Motor neuron (in vitro differentiated cells): Measurements from ENCODE around the gene ENOX2. TPM values are rescaled to one million over a fixed set of nuclear protein-coding genes. Genes with fewer than 3 reads are reported as not detected.
"Not testable (repeated sequence)": the region's sequence is repeated elsewhere in the genome, so short reads cannot be mapped to it uniquely, and the experiment has no call there.

ENCODE experiments used
- ATAC-seq, 8 experiments: fragments of 200-7000 bp; cut with Tn5 transposase; replicated peaks in 6 of 8; 2 replicates each; pipeline ENCODE4 v1.8.0; 2021; ENCODE audit warnings: mild to moderate bottlenecking in 8 of 8, moderate library complexity in 8 of 8
- H3K27ac ChIP-seq, 2 donors: fragments of 250-450 bp; sonication (Bioruptor Pico); 2 replicates each; pipeline ENCODE4 v1.9.0; 2021; ENCODE audit warnings: antibody characterized with exemption in 2 of 2, mild to moderate bottlenecking in 2 of 2, moderate library complexity in 1 of 2
- H3K4me1 ChIP-seq, 2 donors: fragments of 250-450 bp; sonication (Bioruptor Pico); replicated peaks in 1 of 2; 2 replicates each; pipeline ENCODE4 v1.6.1; 2021; ENCODE audit warnings: antibody characterized with exemption in 2 of 2, mild to moderate bottlenecking in 2 of 2, moderate library complexity in 1 of 2
- H3K4me3 ChIP-seq, 5 donors: fragments of 250-450 bp; sonication (Bioruptor Pico); 2 replicates each; pipeline ENCODE4 v1.9.0; 2021; ENCODE audit warnings: antibody characterized with exemption in 5 of 5, mild to moderate bottlenecking in 5 of 5, moderate library complexity in 4 of 5
- WGBS, 10 experiments: fragments of 450-650 bp; shearing (Covaris generic); methylation state at CpG; one replicate each; pipeline ENCODE4 v1.0.0; 2022; 5-methylcytosine and 5-hydroxymethylcytosine counted together
- in situ Hi-C, 9 experiments: fragments of 400-800 bp; cut with MboI; loops; one replicate each; pipeline ENCODE4 v1.15.0; 2021; ENCODE audit warnings: low sequenced_read_pairs in 9 of 9, low pct_unique_long_range_greater_than_20kb in 2 of 9; ENCODE audit not compliant: unreplicated experiment in 9 of 9
- total RNA-seq, 8 experiments: library from RNA; unstranded; fragments of 300-600 nt; gene quantifications; 2 replicates each; pipeline versions ENCODE4 v1.2.3 to v1.2.4, GENCODE V29; 2022

Gene ENOX2
- total RNA-seq, 8 experiments from 2014 or later = 7.9 to 34.8 (median 12.7) TPM

DNA sequence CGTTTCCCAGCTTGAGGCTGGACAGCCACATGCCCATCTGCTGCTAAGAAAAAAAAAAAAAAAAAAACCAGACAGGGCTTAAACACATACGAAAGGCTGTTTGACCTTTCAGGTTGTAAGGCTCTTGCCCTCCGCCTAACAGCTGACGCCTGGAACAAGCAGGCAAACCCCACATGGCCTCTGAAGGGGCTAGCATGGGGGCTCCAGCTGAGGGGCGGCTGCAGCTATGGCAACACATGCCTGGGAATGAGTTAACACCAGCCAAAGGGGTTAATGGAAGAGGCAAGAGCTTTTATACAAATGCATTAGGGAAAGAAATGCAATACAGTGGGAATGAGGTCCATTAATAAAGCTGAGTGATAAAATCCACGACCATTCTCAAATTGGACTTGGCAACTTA, 183.6 kb downstream of the ENOX2 start:
- peaks cover 25 to 68% of the 10 kb centered on the region in 2 donors for H3K4me1 ChIP-seq
- peak overlapping the region in 1 of 2 donors; percentile 29 for H3K27ac ChIP-seq
- WGBS, 10 experiments = 11 to 80% (median 33%) methylated on average over 1 to 5 of the region's 6 CpGs; no CpG with 5 or more reads in 5 of the 10 experiments
- in situ Hi-C loops = no loop called here
- H3K4me3 ChIP-seq = no peak overlapping the region
- peak in 5 of 8 experiments; percentile 16 to 51 (median 29) for ATAC-seq

DNA sequence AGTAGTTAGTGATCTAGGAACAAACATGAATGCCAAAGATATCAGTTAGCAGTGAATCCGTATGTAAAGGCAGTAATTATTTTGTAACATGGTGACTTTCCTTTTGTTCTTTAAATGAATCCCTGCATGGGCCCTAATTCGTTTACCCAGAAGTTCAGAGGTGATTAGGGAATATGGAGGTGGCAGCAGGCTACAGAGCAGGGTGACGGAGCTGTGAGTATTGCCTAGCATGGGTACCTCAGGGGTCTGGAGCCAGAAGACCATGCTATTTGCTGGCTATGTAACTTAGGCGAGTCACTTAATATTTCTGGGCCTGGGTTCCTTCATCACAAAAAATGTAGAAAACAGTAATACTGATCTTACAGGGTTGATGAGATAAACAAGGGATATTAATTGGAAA, 184.9 kb downstream of the ENOX2 start:
- Histone ChIP-seq H3K27ac (no peak overlapping the region), H3K4me3 (no peak overlapping the region), H3K4me1 (peaks cover 25 to 68% of the 10 kb centered on the region in 2 donors)
- in situ Hi-C loops = no loop called here
- 17 to 100% (median 24%) methylated on average over 1 to 4 of the region's 4 CpGs; no CpG with 5 or more reads in 7 of the 10 experiments for WGBS, 10 experiments
- no peak for ATAC-seq

- ATAC-seq = peak in 4 of 8 experiments; percentile 19 to 64 (median 32)
- H3K4me1 ChIP-seq = peaks cover 25 to 57% of the 10 kb centered on the region in 2 donors
These were observed 186.1 kb downstream of the ENOX2 start for GRCh38 chrX:130716781-130717413.

DNA sequence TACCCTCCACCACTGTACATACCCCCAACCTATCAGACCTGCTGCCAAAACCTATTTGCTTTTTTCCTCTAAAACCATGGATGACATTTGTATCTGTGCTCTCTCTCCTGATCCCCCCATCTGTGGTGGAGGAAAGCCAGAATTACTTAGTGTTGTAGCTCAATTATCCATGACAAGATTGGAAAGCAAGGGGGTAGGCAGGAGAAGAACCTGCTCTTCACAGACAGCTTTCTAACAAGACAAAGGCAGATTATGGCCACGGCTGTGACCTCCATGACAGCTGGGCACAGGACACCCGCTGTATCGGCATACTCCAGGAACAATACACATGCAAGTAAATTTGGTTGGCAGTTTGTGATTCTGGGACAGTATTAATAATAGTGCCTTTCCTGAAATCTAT, 186.7 kb downstream of the ENOX2 start:
- Histone ChIP-seq H3K4me3 (no peak overlapping the region), H3K4me1 (peaks cover 25 to 55% of the 10 kb centered on the region in 2 donors), H3K27ac (peak overlapping the region in 1 of 2 donors; percentile 19)
- 27 to 85% methylated on average over 2 to 3 of the region's 3 CpGs; no CpG with 5 or more reads in 8 of the 10 experiments for WGBS, 10 experiments
- in situ Hi-C loops = no loop called here
- no peak for ATAC-seq

More at GRCh38 chrX:130716781-130717413, 186.1 kb downstream of the ENOX2 start:
- peak overlapping the region in 1 of 2 donors; percentile 33 for H3K27ac ChIP-seq
- no peak overlapping the region for H3K4me3 ChIP-seq
- 0 to 60% (median 52%) methylated on average over 1 to 2 of the region's 2 CpGs; no CpG with 5 or more reads in 6 of the 10 experiments for WGBS, 10 experiments
- in situ Hi-C loops = no loop called here

DNA sequence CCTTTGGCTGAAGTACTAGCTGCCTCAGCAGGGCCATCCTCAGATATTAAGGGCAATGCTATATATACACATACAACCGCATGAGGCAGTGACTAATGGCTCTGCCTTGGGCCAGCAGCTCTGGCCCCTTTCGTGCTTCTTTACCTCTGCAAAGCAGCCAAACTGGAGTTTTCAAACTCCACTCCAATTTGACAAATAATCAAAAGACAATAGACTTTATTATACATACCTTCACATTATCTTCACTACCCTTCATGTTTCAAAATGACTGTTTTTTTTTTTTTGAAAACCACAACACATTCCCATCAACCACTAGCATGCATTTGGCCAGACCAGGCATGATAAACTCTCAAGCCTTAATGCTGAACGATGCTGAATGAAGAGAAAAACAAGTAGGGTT, 187.7 kb downstream of the ENOX2 start:
- in situ Hi-C loops = no loop called here
- H3K27ac ChIP-seq = no peak overlapping the region
- H3K4me1 ChIP-seq = peaks cover 25 to 47% of the 10 kb centered on the region in 2 donors
- no peak overlapping the region for H3K4me3 ChIP-seq
- no peak for ATAC-seq
- WGBS, 10 experiments = 10 to 100% (median 52%) methylated on average over 2 to 3 of the region's 3 CpGs; no CpG with 5 or more reads in 5 of the 10 experiments

- H3K4me1 ChIP-seq = peaks cover 24 to 41% of the 10 kb centered on the region in 2 donors
- ATAC-seq = no peak
- WGBS, 10 experiments = 40 to 53% methylated on average over 1 to 2 of the region's 2 CpGs; no CpG with 5 or more reads in 8 of the 10 experiments
- H3K4me3 ChIP-seq = no peak overlapping the region
- in situ Hi-C loops = no loop called here
- no peak overlapping the region for H3K27ac ChIP-seq
These were observed 188.3 kb downstream of the ENOX2 start for GRCh38 chrX:130714665-130715064.

DNA sequence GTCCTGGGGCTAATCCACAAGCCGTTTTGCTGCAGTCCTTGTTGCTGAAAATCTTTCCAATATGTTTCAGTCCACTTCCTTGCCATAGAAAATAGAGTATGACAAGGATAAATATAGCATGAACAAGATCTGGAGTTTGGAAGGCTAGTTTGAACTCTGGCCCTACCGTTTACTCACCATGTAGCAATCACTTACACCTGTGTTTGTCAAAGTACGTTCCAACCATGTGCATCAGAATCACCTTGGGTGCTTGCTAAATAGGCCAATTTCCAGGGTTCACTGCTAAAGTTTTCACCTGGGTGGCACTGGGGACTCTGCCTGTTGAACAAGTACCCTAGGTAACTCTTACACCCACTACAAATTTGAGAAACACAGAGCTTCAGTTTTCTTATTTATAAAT, 188.9 kb downstream of the ENOX2 start:
- WGBS, 10 experiments = 51 to 80% (median 78%) methylated on average over 1 to 3 of the region's 3 CpGs; no CpG with 5 or more reads in 6 of the 10 experiments
- ATAC-seq = no peak
- in situ Hi-C loops = no loop called here

GRCh38 chrX:130709178-130709577, 193.8 kb downstream of the ENOX2 start:
- ATAC-seq, H3K4me3 ChIP-seq, in situ Hi-C loops, H3K4me1 ChIP-seq, H3K27ac ChIP-seq: not testable (repeated sequence)
- 41 to 100% (median 67%) methylated on average over 2 to 6 of the region's 6 CpGs; no CpG with 5 or more reads in 6 of the 10 experiments for WGBS, 10 experiments

More for the DNA sequence above, 188.9 kb downstream of the ENOX2 start:
- H3K27ac ChIP-seq = no peak overlapping the region
- H3K4me1 ChIP-seq = peaks cover 19 to 35% of the 10 kb centered on the region in 2 donors
- H3K4me3 ChIP-seq = no peak overlapping the region

DNA sequence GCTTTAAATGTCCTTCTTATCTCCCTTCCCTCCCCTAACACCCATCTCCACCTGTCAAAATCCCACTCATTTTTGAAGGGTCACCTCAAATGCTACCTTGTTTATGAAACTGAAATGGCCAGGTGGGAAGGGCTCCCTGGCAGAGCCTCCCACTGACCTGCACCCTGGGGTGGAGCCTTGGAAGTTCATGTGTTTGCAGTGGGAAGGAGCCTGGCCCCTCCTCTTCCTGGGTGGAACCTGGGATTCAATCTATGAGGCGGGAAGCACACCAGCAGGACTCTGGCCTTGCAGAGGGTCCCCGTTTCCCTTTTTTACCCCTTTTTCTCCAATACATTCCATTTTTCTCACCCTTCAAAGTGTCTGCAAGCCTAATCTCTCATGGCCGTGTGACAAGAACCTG, 197.4 kb downstream of the ENOX2 start:
- Histone ChIP-seq H3K4me1 (peaks cover 0 to 11% of the 10 kb centered on the region in 2 donors), H3K27ac (no peak overlapping the region), H3K4me3 (no peak overlapping the region)
- in situ Hi-C loops = no loop called here
- 41 to 100% (median 95%) methylated on average over 1 to 2 of the region's 3 CpGs; no CpG with 5 or more reads in 4 of the 10 experiments for WGBS, 10 experiments
- no peak for ATAC-seq

GRCh38 chrX:130704053-130705038, 198.7 kb downstream of the ENOX2 start:
- Histone ChIP-seq H3K4me1 (peaks cover 0 to 11% of the 10 kb centered on the region in 2 donors), H3K4me3 (no peak overlapping the region), H3K27ac (no peak overlapping the region)
- ATAC-seq = peak in 2 of 8 experiments; percentile 56
- 0 to 100% (median 46%) methylated on average over 1 to 4 of the region's 4 CpGs; no CpG with 5 or more reads in 5 of the 10 experiments for WGBS, 10 experiments
- in situ Hi-C loops = no loop called here

DNA sequence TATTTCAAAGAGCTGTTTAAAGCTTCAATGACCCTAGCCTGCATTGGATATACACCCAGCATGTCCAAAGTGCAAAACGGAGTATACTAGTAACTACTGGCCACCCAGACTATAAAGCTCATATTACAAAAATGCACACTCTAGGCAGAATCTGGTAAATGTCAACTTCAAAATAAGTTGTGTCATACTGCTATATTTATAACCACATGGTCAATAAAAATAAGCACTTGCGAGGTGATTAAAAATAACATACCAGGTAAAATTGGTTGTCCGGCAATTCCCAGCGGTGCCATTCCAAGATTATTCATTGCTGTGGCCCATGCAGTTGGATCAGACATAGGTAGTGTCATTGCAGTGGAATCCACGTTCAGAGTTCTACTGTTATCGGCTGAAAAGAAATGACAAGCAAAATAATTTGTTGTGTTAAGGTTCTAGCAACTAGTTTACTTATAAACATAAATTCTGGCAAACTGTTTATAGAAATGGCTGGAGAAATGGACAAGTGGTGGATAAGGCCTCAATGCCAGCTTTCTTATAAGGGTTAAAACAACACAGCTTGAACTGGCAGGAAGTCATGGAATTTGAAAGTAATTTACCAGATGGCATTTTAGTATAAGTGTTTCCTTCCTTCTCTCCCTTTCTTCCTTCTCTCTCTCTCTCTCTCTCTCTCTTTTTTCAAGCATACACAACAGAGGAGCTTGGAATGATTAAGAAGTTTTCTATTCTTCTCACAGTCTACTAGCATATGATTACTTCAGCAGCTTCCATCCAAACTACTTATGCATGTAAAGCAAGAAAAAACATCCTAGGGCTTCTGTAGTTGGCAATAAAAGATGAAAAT, 199.9 kb downstream of the ENOX2 start:
- Histone ChIP-seq H3K4me3 (no peak overlapping the region), H3K4me1 (peaks cover 0 to 11% of the 10 kb centered on the region in 2 donors), H3K27ac (no peak overlapping the region)
- in situ Hi-C loops = no loop called here
- peak in 6 of 8 experiments; percentile 18 to 78 (median 36) for ATAC-seq
- 40 to 69% (median 60%) methylated on average over 2 to 5 of the region's 6 CpGs; no CpG with 5 or more reads in 6 of the 10 experiments for WGBS, 10 experiments

DNA sequence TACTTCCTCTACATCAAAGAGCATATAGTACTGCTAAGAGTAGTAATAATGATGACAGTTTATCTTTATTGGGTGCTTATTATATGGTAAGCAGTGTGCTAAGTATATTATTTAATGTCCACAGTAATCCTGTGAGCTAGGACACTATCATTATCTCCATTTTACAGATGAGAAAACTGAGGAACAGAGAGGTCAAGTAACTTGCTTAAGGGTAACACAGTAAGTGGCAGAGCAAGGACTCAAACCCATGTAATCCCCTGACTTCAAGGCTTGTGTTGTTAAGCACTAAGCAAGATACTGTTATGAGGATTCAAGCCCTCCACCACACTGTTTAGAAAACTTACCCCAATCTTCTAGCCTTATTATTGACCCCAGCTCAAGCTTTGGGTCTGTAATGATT, 202.4 kb downstream of the ENOX2 start:
- Histone ChIP-seq H3K4me1 (peaks cover 0 to 11% of the 10 kb centered on the region in 2 donors), H3K27ac (no peak overlapping the region), H3K4me3 (no peak overlapping the region)
- no peak for ATAC-seq
- in situ Hi-C loops = no loop called here
